GM18508 (cell line): ENCODE measurements around the gene GLI3.

Source experiments
- ATAC-seq: cut with Tn5 transposase; IDR thresholded peaks from one replicate; pipeline ENCODE4 v1.9.1; 2021; ENCODE audit warnings: moderate number of reproducible peaks; ENCODE audit not compliant: insufficient read depth, unreplicated experiment

GLI3 gene

GRCh38 chr7:42110333-42110732, 126.7 kb downstream of the GLI3 start:
- no peak for ATAC-seq

- ATAC-seq, result no peak
Observed at GRCh38 chr7:42108803-42109528, 128.0 kb downstream of the GLI3 start.

GRCh38 chr7:42107484-42108240, 129.3 kb downstream of the GLI3 start:
- no peak for ATAC-seq

- ATAC-seq, result no peak
Observed at GRCh38 chr7:42106562-42106961, 130.4 kb downstream of the GLI3 start.

GRCh38 chr7:42105554-42106358, 131.3 kb downstream of the GLI3 start:
- no peak for ATAC-seq

- no peak for ATAC-seq
Observed at GRCh38 chr7:42104694-42105093, 132.3 kb downstream of the GLI3 start.

GRCh38 chr7:42104231-42104630, 132.8 kb downstream of the GLI3 start:
- ATAC-seq, result no peak

- ATAC-seq, result no peak
Observed at GRCh38 chr7:42103456-42103855, 133.6 kb downstream of the GLI3 start.

- no peak for ATAC-seq
Observed at GRCh38 chr7:42103020-42103419, 134.0 kb downstream of the GLI3 start.

GRCh38 chr7:42102301-42102700, 134.7 kb downstream of the GLI3 start:
- ATAC-seq, result no peak

- ATAC-seq, result no peak
Observed at GRCh38 chr7:42100156-42100508, 136.9 kb downstream of the GLI3 start.

GRCh38 chr7:42099470-42100155, 137.4 kb downstream of the GLI3 start:
- ATAC-seq, result no peak

GRCh38 chr7:42099066-42099465, 137.9 kb downstream of the GLI3 start:
- no peak for ATAC-seq

GRCh38 chr7:42097752-42098151, 139.3 kb downstream of the GLI3 start:
- no peak for ATAC-seq

- ATAC-seq, result no peak
Observed at GRCh38 chr7:42096681-42097561, 140.1 kb downstream of the GLI3 start.

GRCh38 chr7:42096268-42096667, 140.7 kb downstream of the GLI3 start:
- ATAC-seq, result no peak

GRCh38 chr7:42095791-42096190, 141.2 kb downstream of the GLI3 start:
- no peak for ATAC-seq

- no peak for ATAC-seq
Observed at GRCh38 chr7:42093349-42093905, 143.6 kb downstream of the GLI3 start.
